NCI-H748 (cell line): ENCODE measurements around the gene HIP1.
"Not testable (repeated sequence)": the region's sequence is repeated elsewhere in the genome, so short reads cannot be mapped to it uniquely, and the experiment has no call there.

Experiments
- DNase-seq: peaks from one replicate; lab custom pipeline; 2025; ENCODE audit not compliant: unreplicated experiment; lab: John Stamatoyannopoulos, UW

HIP1 gene

DNA sequence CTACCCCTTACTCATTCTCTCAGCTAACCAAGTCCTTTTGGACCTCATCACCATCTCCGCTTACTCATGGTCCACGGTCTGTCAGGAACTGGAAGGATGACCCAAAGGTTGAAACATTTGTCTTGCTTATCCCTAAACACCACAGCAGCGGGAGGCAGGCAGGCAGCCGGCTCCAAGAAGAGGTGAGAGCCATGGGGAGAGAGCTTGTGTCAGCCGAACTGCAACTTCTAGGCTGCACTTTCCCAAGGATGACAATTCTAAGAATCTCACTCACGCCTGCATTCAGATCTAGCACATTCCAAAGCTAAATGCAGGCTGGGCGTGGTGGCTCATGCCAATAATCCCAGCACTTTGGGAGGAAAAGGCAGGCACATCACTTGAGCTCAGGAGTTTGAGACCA lies 160.7 kb downstream of the HIP1 start:
- no peak for DNase-seq

DNA sequence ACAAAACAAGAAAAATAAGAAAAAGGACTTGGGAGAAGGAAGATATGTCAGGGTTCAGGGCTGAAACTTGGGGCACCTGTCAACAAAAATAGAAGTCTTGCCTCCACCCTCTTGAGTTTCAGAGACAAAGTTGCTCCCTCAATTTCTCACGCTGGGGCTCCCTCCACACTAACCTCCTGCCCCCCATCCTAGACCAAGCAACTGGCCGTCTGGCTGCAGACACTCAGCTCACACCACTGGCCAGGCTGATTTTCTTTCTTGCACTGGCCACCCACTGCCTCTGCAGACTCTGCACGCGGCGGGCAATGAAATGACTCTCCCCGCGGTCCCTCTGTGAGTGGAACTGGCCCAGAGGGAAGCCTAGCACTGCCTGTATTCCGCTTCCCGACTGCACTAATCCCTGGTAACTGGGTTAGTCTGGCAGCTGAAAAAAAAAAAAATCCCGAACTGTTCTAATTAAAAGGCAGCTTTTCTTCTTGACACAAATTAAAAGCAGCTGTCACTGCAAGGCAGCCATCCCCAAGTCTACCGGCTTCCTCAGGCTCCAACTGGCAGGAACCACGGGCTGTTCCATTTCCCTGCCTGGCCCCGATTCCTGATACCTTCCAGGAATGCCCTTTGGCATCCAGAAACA lies 163.1 kb downstream of the HIP1 start:
- DNase-seq, result no peak

DNA sequence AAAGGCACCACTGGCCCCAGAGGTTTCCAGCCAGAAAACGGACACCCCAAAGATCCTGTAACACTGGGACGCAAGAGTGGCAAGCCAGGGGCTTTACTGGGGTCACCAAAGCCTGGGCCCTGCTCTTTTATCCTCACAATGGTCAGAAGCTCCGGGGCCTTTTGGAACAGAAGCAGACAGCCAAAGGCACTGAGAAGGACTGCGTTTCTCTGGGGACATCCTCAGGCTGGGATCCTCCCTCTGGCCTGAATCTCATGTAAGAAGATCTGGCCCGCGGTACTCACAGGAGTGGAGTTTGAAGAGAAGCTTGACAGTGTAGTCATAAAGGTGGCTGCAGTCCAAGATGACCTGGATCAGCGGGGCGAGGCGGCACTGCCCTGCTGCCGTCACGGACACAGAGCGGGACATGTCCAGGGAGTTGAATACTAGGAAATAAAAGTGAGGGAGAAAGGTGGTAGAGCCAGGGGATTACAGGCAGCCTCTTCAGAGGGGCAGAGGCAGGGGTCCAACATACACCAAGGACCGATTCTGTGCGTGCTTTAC lies 165.2 kb downstream of the HIP1 start:
- DNase-seq, result no peak

DNA sequence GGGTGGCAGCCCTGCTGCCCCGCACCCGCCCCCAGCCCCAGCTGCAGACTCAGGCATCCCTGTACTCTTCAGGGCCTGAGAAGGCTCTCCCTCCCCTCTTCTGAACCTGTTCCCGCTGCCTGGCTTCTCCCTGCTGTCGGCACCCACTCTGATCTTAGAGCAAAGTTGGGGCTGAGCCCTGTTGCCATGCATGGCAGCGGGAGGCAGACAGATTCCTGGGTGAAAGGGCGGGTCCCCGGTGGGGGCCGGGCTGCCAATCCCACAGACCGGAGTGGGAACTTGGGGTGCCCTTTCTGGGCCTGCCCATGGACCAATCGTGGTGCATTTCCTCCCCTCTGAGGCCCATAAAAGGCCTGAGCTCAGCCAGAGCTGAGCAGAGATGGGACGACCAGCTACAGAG lies 165.9 kb downstream of the HIP1 start:
- DNase-seq, result no peak

DNA sequence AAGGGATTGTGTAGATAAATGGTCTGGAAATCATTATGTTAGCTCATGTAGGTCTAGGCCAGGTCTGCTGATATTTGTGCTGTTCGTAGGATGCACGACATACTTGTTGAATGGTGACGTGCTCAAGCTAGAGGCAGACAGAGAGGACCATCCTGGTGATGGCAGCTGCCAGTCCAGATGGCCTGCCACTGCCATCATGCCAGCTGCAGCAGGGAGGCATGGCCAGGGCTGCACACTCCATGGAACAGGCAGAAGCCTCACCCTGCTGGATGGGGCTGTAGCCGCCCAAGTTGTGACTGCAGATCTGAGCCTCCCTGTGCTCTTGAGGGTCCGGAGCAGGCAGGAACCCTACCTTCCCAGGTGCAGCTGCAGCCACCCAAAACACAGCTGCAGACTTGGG lies 166.3 kb downstream of the HIP1 start:
- no peak for DNase-seq

DNA sequence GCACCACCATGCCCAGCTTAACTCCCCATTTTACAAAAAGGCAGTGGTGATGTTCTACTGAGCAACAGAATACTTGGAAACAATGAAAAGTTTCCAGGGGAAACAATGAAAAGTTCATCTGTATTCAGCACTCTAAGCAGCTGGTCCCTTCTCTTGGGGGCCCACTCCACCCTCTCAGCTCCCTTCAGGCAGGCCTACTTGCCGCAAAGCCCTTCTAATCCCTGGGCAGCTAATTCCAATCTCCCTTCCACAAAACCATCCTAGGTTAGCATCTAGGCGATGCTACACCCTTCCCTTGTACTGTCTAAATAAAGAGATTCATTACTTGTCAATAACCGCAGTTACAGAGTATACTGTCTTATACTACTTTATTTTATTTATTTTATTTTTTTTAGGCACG lies 167.5 kb downstream of the HIP1 start:
- no peak for DNase-seq

DNA sequence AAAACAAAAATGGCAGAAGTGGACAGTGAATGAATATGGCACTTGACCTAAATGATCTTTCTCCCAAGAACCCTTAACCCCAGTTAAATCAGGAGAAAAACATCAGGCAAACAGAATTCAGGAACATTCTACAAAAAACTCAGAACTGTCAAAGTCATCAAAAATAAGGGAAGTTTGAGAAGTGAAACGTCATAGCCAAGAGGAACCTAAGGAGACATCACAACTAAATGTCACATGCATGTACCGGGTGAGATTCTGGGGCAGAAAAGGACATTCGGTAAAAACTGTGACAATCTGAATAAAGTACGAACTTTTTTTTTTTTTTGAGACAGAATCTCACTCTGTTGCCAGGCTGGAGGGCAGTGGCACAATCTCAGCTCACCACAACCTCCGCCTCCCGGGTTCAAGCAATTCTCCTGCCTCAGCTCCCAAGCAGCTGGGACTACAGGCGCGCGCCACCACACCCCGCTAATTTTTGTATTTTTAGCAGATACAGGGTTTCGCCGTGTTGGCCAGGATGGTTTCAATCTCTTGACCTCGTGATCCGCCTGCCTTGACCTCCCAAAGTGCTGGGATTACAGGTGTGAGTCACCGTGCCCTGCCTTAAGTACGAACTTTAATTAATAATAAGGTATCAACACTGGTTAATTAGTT lies 169.0 kb downstream of the HIP1 start:
- not testable (repeated sequence) for DNase-seq

DNA sequence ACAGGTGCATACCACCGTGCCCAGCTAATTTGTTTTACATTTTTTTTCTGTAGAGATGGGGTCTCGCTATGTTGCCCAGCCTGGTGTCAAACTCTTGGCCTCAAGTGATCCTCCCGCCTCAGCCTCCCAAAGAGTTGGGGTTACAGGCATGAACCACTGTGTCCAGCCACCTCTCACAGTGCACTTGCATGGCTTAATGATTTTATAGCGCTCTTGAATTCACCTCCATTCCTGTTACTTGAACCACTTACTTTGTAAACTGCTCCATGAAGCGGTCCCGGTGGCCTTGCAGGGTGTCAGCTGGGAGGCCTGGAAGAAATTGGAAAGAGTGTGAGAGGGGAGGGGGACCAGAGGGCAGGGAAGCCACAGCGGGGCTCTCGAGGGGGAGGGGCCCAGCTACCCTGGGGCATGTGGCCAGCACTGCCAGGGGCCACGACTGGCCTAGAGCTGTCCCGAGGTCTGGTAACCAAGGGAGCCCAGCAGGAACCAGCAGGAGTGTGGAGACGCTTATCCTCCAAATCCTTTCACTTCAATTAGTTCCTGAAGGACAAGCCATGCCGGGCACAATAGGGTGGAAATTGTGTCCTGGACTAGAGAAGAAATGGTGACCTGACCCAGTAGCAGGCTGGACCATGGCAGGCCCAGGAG lies 170.7 kb downstream of the HIP1 start:
- no peak for DNase-seq

DNA sequence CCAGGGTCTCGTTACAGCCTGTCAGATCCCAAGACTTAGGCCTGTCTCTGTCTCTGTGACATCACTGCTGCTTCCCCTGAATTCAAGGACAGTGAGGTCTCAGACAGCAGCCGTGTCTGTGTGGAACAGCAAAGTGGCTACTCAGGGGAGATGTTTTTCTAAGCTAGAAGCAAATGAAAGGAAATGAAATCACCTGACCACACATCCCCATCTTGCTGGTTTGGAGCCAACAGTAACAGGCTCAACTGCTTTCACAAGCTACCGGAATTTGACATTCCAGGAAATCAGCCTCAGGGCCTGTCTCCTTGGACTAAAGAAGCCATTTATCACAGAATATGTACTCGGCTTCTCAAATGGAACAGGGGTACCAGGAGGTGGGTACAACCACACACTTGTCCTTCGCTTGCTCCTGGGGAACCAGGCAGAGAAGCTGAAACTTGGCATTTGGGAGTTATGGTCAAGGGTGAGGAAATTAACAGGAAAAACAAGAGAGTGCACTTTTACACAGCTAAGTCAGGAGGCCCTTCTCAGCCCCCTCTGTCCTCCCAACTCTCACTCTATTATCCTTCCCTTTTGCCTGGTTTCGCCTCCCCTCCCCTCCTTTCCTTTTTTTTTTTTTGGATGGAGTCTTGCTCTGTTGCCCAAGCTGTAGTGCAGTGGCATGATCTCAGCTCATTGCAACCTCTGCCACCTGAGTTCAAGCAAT lies 173.5 kb downstream of the HIP1 start:
- no peak for DNase-seq

DNA sequence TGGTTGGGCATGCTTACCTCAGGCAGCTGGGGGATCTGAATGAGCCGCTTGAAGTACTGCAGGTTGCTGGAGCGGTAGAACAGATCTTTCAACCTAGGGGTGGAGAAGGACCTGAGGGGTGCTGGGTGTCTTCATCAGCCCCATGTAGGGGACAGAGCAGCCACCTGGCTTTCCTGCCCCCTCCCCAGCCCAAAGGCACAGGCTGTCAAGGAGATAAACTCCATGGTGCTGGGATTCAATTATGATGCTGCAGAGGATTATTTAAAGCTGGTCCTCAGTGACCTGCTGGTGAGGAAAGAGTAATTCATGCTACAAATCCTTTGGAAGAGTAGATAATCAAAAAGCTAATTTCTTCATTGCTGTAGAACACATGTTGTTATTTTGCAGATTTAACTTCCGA lies 175.6 kb downstream of the HIP1 start:
- no peak for DNase-seq

DNA sequence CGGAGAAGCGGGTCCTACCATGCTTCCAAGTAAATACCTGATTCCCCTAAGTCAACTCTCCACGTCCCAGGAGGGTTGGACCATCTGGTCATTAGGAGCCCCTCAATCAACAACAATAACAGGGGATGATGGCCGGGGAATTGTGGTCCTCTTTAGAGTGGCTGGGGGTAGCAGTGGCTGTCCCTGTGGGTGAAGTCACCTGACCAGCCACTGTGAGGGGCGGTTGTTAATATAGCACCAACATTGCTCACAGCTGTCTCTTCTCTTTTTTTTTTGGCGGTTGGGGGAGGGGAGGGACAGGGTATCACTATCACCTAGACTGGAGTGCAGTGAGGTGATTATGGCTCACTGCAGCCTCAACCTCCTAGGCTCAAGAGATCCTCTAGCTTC lies 178.8 kb downstream of the HIP1 start:
- DNase-seq, result no peak

DNA sequence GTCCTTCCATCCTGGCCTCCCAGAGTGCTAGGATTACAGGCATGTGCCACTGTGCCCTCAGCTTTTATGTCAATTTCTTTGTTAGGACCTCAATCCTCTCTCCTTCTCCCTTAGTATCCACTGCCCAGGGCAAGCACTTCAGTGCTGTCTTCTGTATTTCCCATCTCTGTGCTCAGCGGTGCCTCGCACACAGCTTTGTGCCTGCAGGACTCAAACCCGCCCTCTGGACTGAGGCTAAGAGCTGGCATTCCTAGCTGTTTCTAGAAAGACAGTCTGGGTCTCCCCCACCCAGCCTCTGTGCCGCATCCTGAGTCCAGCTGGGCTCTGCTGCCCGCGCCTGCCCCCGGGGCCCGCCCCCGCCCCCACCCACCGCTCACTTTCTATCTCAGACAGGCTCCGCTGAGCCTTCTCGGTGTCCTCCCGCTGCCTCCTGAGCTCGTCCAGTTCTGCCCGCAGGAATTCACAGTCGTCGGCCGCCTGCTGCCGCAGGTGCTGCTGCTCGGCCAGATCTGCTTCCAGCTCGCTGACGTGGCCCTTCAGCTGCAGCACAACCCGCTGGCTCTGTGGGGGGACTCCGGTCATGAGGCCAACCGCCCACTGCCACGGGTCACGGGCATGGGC lies 179.3 kb downstream of the HIP1 start:
- no peak for DNase-seq

DNA sequence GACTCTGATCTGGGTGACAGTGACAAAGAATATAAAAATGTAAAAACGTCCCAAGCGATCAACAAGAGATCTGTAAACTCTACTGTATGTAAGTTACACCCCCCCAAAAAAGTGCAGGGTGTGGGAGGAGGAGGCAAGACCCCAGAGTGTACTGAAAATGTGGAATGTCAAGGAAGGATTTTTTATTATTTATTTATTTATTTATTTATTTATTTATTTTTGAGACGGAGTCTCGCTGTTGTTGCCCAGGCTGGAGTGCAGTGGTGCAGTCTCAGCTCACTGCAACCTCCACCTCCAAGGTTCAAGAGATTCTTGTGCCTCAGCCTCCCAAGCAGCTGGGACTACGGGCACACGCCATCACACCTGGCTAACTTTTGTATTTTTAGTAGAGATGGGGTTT lies 181.9 kb downstream of the HIP1 start:
- DNase-seq, result not testable (repeated sequence)

DNA sequence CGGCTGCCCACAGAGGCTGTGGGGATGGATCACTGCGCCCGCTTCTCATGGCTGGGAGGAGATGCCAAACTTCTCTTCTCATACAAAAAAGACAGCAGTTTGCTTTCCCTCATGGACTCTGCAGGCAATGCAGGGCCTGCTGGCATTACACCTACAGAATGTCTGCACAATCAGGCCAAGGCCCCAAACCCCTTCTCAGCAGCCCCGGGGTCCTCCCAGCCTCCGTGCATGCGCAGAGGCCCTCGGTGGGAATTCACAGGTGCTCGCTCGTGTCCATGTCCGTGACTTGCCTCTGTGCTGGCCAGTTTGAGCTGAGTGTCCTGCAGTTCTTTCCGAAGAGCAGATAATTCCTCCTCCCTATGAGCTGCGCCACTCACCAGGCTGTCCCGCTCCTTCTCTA lies 183.0 kb downstream of the HIP1 start:
- no peak for DNase-seq

DNA sequence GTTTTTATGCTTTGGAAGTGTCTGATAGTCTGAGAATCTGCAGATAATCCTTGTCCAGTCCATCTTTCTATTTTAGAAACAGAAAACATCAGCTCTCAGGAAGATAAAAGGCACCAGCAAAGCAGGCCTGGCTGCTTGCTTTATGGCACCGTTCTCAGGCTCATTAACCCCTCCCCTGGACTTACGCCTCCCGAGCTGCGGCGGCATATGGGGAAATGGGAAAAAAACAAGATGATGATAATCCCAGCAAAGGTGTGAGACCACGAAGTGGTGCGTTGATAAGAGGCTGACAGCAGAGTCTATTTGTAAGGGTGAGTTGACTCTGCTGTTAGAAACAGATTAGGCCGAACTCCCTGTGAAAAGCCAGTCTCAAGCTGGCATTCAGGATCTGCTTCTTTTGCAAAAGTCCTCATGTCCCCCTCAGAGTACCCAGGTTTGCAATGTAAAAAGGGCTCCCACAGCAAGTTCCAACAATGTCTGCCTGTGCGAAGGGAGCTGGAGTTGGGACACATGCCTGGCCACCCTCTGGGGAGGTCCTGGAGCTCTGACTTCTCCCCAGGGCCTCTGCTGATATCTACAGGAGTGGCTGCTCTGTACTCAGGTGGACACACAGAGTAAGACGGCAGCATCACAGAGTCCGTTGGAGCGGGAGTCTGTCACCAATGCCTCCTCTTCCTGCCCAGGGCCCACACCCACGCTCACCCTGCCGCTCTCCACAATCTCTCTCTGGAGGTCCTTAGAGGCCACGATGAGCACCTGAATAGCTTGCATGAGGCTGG lies 192.3 kb downstream of the HIP1 start:
- DNase-seq, result no peak

DNA sequence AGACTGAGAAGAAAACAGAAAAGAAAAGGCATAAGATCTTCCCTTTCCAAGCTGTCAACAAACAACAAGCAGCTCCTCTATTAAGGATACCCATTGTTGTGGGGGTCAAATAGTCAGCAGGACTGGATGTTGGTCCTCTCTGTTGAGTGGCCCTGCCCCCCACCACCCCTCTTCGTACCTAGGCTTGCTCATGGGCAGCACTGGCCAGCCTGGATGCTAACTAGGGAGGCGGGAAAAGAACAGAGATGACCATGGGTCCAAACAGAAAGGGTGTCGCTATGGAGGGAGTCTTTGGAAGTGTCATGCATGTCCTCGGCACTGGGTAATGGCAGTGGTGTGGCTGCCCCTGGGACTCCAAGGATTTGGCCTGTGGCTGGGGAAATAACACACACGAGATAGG lies 201.0 kb downstream of the HIP1 start:
- no peak for DNase-seq

DNA sequence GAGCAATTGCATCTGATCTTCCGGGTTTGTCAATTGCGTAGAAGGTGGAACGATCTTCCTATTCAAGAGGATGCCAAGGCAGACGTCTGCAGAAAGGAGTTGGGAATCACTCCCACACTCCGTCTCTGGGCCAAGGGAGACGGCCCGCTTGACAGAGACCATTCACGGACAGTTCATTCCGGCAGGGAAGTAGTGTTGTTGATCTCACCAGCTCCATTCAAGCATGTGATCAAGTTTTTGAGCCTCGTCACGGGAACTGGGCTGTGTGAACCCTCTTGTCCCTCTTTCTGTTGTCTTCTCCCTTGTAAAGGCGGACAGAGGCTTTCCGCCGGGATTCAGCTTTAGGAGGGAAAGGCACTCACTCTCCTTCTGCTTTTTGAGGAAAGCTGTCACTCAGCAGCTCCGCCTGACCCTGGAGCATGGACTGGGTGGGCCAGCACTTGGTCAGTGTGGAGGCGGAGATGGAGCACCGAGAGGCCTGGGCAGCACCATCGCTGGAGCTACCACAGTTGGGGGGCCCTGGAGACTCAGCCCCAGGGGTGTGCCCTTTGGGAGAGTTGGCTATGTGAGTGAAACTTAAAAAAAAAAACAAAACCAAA lies 201.7 kb downstream of the HIP1 start:
- DNase-seq, result no peak

DNA sequence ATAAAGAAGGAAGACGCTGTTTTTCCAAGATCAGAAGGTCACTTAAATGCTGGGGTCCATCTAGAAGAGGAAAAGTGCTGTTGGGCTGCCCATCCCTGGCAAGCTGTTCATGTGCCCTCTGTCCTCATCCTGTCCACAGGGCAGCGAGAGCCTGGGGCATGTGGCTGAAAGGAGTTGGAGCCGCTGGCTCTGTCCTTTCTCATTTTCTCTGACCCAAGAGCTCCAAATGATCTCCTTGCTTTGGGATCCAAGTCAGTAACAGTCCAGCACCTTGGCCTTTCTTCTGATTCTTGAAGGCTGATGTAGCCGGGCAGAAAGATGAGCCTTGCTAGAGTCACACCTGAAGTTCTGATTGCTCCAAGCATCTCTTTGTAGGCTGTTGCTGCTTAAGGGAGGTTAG lies 202.2 kb downstream of the HIP1 start:
- no peak for DNase-seq

DNA sequence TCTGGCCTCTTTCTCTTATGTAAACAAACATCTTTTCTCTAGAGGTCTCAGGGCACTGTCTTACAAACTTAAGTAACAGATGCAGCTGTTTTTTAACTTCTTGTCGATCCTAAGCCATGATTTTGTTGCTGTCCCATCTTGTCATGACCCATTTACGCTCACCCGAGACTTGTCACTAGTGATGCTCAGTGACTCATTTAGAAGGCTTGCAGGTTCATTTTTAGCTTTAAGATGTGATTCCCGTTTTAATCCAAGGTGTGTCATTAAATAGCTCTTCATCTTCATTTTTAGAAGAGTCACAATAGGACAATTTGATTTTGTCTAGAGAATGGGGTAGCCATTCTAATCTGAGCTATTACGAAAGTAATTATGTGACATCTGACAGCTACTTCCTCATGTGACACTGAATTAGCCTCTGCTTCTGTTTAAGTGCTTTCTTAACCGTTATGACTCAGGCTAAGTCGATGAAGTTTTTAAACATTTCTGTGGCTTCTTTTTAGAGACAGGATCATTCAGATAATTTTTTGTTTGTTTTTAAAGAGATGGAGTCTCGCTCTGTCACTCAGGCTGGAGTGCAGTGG lies 203.9 kb downstream of the HIP1 start:
- no peak for DNase-seq

DNA sequence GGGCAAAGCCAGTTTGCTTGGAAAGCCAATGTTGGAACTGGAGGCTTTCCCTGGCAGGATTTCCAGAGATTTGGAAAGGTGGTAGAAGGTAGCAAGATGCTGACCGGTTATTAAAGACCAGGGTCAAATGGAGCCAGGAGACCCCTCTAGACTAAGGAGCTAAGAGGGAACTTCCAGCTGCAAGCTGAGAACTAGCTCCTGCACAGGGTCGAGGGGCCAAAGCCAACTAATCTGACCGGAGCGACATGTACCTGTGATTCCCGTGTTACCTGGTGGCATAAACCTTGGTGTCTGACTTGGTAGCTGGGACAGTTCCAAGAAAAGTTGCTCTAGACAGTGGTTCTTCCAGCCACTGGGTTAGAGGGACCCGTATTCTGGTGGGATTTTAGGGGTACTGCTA lies 204.8 kb downstream of the HIP1 start:
- DNase-seq, result no peak
